CD4-positive, alpha-beta T cell treated with Interleukin-21 for 1 hour (primary cell): ENCODE results near the gene UGT1A6.
"Not testable (repeated sequence)": the region's sequence is repeated elsewhere in the genome, so short reads cannot be mapped to it uniquely, and the experiment has no call there.

Experiments
- DNase-seq: peaks from one replicate; pipeline ENCODE4 v3.0.0-alpha.2; 2020

The UGT1A6 gene

DNA sequence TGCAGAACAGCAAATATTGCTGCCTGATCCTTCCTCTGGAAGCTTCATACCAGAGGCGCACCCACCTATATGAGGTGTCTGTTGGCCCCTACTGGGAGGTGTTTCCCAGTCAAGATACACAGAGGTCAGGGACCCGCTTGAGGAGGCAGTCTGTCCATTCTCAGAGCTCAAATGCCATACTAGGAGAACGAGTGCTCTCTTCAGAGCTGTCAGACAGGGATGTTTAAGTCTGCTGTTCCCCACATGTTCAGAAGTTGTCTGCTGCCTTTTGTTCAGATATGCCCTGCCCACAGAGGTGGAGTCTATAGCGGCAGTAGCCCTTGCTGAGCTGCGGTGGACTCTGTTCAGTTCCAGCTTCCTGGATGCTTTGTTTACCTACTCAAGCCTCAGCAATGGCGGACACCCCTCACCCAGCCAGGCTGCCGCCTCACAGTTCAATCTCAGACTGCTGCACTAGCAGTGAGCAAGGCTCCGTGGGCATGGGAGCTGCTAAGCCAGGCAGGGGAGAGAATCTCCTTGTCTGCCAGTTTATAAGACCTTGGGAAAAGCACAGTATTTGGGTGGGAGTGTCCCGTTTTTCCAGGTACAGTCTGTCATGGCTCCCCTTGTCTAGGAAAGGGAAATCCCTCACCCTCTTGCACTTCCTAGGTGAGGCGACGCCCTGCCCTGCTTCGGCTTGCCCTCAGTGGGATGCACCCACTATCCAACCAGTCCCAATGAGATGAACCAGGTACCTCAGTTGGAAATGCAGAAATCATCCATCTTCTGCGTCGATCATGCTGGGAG lies 44.4 kb downstream of the UGT1A6 start:
- not testable (repeated sequence) for DNase-seq

DNA sequence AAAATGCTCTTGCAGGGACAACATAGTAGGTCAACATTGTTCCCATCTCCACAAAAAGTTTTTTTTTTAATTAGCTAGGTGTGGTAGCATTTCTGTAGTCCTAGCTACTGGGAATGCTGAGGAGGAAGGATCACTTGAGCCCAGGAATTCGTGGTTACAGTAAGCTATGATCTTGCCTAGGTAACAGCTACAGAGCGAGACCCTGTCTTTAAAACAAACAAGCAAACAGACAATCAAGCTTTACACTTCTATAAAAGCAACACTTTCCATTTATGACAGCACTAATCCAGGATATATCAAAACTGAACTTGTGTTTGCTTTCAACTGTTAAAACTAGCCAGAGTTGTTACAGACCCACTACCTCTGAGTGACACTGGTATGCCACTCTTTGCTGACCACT lies 48.2 kb downstream of the UGT1A6 start:
- DNase-seq: no peak

- DNase-seq: no peak
Measured at GRCh38 chr2:233743464-233744259, 51.0 kb downstream of the UGT1A6 start.

DNA sequence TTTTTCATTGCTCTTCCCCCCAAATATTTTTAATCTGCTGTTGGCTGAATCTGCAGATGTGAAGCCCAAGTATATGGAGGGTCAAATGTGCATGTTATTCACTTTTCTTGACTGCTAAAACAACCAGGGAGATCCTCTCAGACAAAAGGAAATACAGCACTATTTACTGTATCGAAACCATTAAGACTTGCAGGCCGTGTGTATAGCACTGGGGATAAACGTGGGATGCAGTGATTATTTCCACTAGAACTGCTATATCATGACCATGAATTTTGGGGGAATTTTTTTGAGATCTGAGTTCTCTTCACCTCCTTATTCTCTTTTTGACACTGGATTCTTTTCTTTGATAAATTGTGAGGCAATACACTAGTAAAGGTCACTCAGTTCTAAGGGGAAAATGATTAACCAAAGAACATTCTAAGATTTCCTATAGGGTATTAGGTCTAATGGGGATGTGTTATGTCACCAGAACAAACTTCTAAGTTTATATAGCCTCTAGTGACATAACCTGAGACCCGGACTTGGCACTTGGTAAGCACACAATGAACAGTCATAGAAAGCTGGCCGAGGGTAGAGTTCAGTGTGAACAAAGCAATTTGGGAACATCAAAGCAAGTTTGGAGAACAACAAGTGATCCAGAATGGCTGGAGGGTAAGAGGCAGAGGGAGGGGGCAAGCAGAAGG lies 52.5 kb downstream of the UGT1A6 start:
- no peak for DNase-seq

DNA sequence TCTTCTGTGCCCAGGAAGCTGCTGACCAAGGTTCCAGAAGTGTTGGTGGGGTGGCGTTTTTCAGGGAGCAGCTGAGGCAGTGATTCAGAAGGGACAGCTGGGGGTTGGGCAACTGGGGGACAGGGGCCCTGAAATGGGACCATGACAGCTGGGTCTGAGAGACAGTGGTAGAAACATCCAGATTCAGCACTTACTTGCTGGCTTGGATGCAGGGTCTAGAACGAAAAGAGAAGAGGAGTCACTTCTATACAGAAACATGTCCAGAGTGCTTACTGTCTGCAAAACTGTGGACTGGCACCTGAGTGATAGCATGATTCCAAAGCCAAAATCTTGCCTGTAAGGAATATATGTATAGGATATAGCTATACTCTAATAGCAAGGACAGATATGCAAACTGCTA lies 53.1 kb downstream of the UGT1A6 start:
- not testable (repeated sequence) for DNase-seq

- DNase-seq: no peak
Measured at GRCh38 chr2:233746475-233747282, 54.0 kb downstream of the UGT1A6 start.

DNA sequence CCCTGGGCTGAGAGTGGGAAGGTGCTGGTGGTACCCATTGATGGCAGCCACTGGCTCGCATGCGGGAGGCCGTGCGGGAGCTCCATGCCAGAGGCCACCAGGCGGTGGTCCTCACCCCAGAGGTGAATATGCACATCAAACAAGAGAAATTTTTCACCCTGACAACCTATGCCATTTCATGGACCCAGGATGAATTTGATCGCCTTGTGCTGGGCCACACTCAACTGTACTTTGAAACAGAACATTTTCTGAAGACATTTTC lies 54.5 kb downstream of the UGT1A6 start:
- no peak for DNase-seq

DNA sequence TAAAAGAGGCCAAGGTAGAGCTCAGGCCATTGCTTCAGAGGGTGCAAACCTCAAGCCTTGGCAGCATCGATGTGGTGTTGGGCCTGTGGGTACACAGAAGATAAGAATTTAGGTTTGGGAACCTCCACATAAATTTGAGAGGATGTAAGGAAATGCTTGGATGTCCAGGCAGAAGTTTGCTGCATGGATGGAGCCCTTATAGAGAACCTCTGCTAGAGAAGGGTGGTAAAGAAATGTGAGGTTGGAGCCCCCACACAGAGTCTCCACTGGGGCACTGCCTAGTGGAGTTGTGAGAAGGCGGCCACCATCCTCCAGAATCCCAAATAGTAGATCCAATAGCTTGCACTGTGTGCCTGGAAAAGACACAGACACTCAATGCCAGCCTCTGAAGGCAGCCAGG lies 58.0 kb downstream of the UGT1A6 start:
- not testable (repeated sequence) for DNase-seq

GRCh38 chr2:233751212-233752009 lies 58.7 kb downstream of the UGT1A6 start:
- not testable (repeated sequence) for DNase-seq

GRCh38 chr2:233754872-233755611 lies 62.4 kb downstream of the UGT1A6 start:
- DNase-seq: no peak

GRCh38 chr2:233756429-233757081 lies 63.9 kb downstream of the UGT1A6 start:
- DNase-seq: no peak

DNA sequence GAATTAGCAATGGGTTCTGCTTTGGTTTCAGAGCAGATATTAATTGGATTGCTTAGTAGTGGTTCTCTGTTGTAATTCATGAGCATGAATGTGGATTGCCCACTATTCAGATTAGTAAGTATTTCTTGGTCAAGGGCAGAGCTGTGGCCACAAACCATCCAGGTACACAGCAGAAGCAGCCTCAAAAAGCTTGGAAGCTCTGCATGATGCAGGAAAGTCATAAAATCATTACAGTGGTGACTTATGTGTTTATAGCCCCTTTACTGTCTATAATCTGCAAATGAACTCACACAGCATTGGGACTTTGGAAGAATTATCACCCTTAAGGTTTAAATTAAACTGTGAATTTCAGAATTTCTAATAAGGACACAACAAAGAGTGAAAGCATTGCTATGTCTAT lies 65.5 kb downstream of the UGT1A6 start:
- DNase-seq: no peak

- no peak for DNase-seq
Measured at GRCh38 chr2:233758849-233759248, 66.2 kb downstream of the UGT1A6 start.

GRCh38 chr2:233760043-233760442 lies 67.4 kb downstream of the UGT1A6 start, which contains the start of gene UGT1A1:
TSS of gene UGT1A1 (plus strand) at chr2:233760270. CDS start at chr2:233760288, 18 bp downstream.
- no peak for DNase-seq

GRCh38 chr2:233761040-233761769 lies 68.5 kb downstream of the UGT1A6 start:
- DNase-seq: no peak

DNA sequence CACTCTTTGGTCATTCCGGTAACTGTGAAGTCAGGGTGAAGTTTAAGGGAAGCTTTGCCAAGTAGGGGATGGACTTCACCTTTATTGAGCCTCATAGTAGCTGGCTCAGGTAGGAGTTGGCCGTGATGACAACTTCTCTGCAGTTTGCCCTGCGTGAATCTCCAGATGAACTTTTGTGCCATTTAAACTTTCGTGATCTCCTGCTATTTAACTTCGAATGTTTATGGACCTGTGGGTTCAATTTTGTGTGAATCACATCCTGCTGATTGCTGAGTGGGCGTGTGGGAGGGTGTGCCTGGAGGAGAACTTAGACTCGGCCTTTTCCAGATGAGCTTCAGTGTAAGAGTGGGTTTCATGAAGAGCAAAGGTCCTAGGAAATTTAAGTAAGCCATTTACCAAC lies 71.6 kb downstream of the UGT1A6 start:
- no peak for DNase-seq

- no peak for DNase-seq
Measured at GRCh38 chr2:233764761-233765160, 72.1 kb downstream of the UGT1A6 start.

- no peak for DNase-seq
Measured at GRCh38 chr2:233766416-233766815, 73.7 kb downstream of the UGT1A6 start.

- DNase-seq: no peak
Measured at GRCh38 chr2:233768076-233768475, 75.4 kb downstream of the UGT1A6 start.

GRCh38 chr2:233769260-233769659 lies 76.6 kb downstream of the UGT1A6 start:
- DNase-seq: no peak
